T-cell (primary cell): Measurements from ENCODE around the gene RNF144A. TPM values are rescaled to one million over a fixed set of nuclear protein-coding genes. Genes with fewer than 3 reads are reported as not detected.
"Not testable (repeated sequence)": the region's sequence is repeated elsewhere in the genome, so short reads cannot be mapped to it uniquely, and the experiment has no call there.

Source experiments
- ATAC-seq, 4 experiments: fragments of 200-7000 bp in 3 of 4; fragments of 150-1000 bp in 1 of 4; cut with Tn5 transposase; replicated peaks in 1 of 4; 1 replicate in 3 of 4; 2 replicates in 1 of 4; pipeline ENCODE4 v1.10.0; 2021; ENCODE audit warnings: moderate library complexity in 3 of 4, mild to moderate bottlenecking in 2 of 4, moderate number of reproducible peaks in 1 of 4
- CTCF ChIA-PET, 2 donors: fragments of 300-600 bp; sonication (Branson Sonifier 250); formaldehyde crosslinking; loops; one replicate each; lab custom pipeline; 2022; ENCODE audit warnings: antibody characterized with exemption in 2 of 2; lab: Charles Lee
- POLR2A ChIA-PET, 2 donors: fragments of 300-600 bp; sonication (Branson Sonifier 250); formaldehyde crosslinking; loops; one replicate each; lab custom pipeline; 2022; ENCODE audit warnings: antibody characterized with exemption in 2 of 2; lab: Charles Lee
- DNase-seq, 35 experiments: peaks; one replicate each; pipeline versions ENCODE4 v3.0.0 to v3.0.0-alpha.2; 2013 to 2023
- H3K27ac ChIP-seq: one replicate; pipeline ENCODE4 v1.5.1; 2013; ENCODE audit warnings: low read length
- H3K27me3 ChIP-seq, 2 experiments: replicated peaks in 1 of 2; 1 replicate in 1 of 2; 2 replicates in 1 of 2; pipeline versions ENCODE4 v1.6.1 to v1.7.0; 2013; ENCODE audit warnings: low read length in 1 of 2, mixed read lengths in 1 of 2; ENCODE audit not compliant: control insufficient read depth in 2 of 2, insufficient read depth in 2 of 2; ENCODE audit errors: extremely low read depth in 1 of 2
- H3K36me3 ChIP-seq, 2 donors: 1 replicate in 1 of 2; 2 replicates in 1 of 2; pipeline versions ENCODE4 v1.6.1 to v1.7.0; 2013; ENCODE audit warnings: low read length in 1 of 2; ENCODE audit not compliant: control insufficient read depth in 2 of 2, insufficient read depth in 1 of 2; ENCODE audit errors: extremely low read depth in 1 of 2
- H3K4me1 ChIP-seq, 2 experiments: 1 replicate in 1 of 2; 2 replicates in 1 of 2; pipeline versions ENCODE4 v1.6.1 to v1.7.0; 2013; ENCODE audit warnings: low read length in 2 of 2, mixed read lengths in 1 of 2; ENCODE audit not compliant: insufficient read depth in 2 of 2, control insufficient read depth in 1 of 2; ENCODE audit errors: extremely low read depth in 1 of 2
- H3K4me3 ChIP-seq, 2 donors: 1 replicate in 1 of 2; 2 replicates in 1 of 2; pipeline versions ENCODE4 v1.5.1 to v1.7.0; 2013; ENCODE audit warnings: mild to moderate bottlenecking in 2 of 2, low read length in 1 of 2, moderate library complexity in 1 of 2; ENCODE audit not compliant: control insufficient read depth in 1 of 2; ENCODE audit errors: extremely low read depth in 1 of 2
- H3K9me3 ChIP-seq: 2 replicates; pipeline ENCODE4 v1.7.0; 2013
- H3K27ac Mint-ChIP-seq, 2 donors: one replicate each; pipeline ENCODE4 v1.8.0; 2020 to 2021; ENCODE audit warnings: mild to moderate bottlenecking in 2 of 2, mixed read lengths in 2 of 2
- H3K27me3 Mint-ChIP-seq, 2 donors: one replicate each; pipeline ENCODE4 v1.8.0; 2021 to 2022; ENCODE audit warnings: mixed read lengths in 2 of 2
- H3K36me3 Mint-ChIP-seq: one replicate; pipeline ENCODE4 v1.8.0; 2021; ENCODE audit warnings: mixed read lengths
- H3K4me1 Mint-ChIP-seq, 3 donors: one replicate each; pipeline ENCODE4 v1.8.0; 2020 to 2022; ENCODE audit warnings: mixed read lengths in 3 of 3, mild to moderate bottlenecking in 1 of 3
- H3K4me3 Mint-ChIP-seq, 3 donors: one replicate each; pipeline ENCODE4 v1.8.0; 2020 to 2022; ENCODE audit warnings: mild to moderate bottlenecking in 3 of 3, mixed read lengths in 3 of 3, moderate library complexity in 3 of 3
- H3K9me3 Mint-ChIP-seq, 3 donors: one replicate each; pipeline ENCODE4 v1.8.0; 2020 to 2022; ENCODE audit warnings: mixed read lengths in 3 of 3
- WGBS: methylation state at CpG from one replicate; pipeline ENCODE4 v1.1.5; 2013; ENCODE audit warnings: missing lambda C conversion rate; ENCODE audit not compliant: insufficient coverage; 5-methylcytosine and 5-hydroxymethylcytosine counted together
- total RNA-seq, 35 experiments: library from RNA in 6 of 35; stranded (reverse) in 6 of 35; fragments of 120-200 nt in 1 of 35; gene quantifications; one replicate each; pipeline versions ENCODE4 v1.2.1 to v1.2.4 and lab custom pipeline; 2013 to 2026

Gene RNF144A
- total RNA-seq, 5 donors from 2014 or later (not counting 1 experiment from before 2014, with no cell fraction given) = 46.3 to 93.1 (median 79.9) TPM

- not testable (repeated sequence) for DNase-seq, H3K27me3 Mint-ChIP-seq, H3K27me3 ChIP-seq, H3K9me3 ChIP-seq, ATAC-seq, H3K4me3 ChIP-seq, H3K27ac ChIP-seq, H3K36me3 ChIP-seq, H3K4me3 Mint-ChIP-seq
- WGBS = no CpG with 5 or more reads among the region's 2 CpGs
- Mint-ChIP-seq H3K27ac (peak overlapping the region in 1 of 2 donors; percentile 61), H3K36me3 (peaks cover 34% of the 10 kb centered on the region), H3K4me1 (peaks cover 26 to 45% (median 33%) of the 10 kb centered on the region in 3 donors), H3K9me3 (peaks cover 12 to 22% (median 14%) of the 10 kb centered on the region in 3 donors)
- ChIA-PET POLR2A (interaction anchor here in 1 of 2 donors (0.8 kb wide), 1 partner anchor 98 kb away, joined by 3 read pairs; no protein-coding TSS in a partner anchor), CTCF (interaction anchor here in 1 of 2 donors (0.6 to 0.7 kb wide), 2 partner anchors 10 to 123 kb away, joined by 4 read pairs; no protein-coding TSS in a partner anchor)
- peaks cover 9 to 21% of the 10 kb centered on the region in 2 experiments for H3K4me1 ChIP-seq
Observed at GRCh38 chr2:6902581-6902980, 14.6 kb upstream of the RNF144A start.

- Mint-ChIP-seq H3K36me3 (peaks cover 37% of the 10 kb centered on the region), H3K4me3 (no peak overlapping the region), H3K4me1 (peaks cover 57 to 66% (median 57%) of the 10 kb centered on the region in 3 donors), H3K27ac (no peak overlapping the region), H3K27me3 (no peaks in the 10 kb centered on the region), H3K9me3 (peaks cover 12 to 22% (median 14%) of the 10 kb centered on the region in 3 donors)
- ChIA-PET CTCF (interaction anchor here (0.5 to 2.9 kb wide), 12 partner anchors 8 to 192 kb away, joined by 3 to 16 read pairs (median 3); no protein-coding TSS in a partner anchor), POLR2A (interaction anchor here (0.7 to 1.0 kb wide), 2 partner anchors 27 to 93 kb away, joined by 4 to 5 read pairs; no protein-coding TSS in a partner anchor)
- WGBS = no CpG with 5 or more reads among the region's 1 CpG
- ATAC-seq = no peak
- Histone ChIP-seq H3K36me3 (no peaks in the 10 kb centered on the region), H3K4me1 (peaks cover 35 to 46% of the 10 kb centered on the region in 2 experiments), H3K4me3 (no peak overlapping the region), H3K27ac (no peak overlapping the region), H3K9me3 (no peaks in the 10 kb centered on the region), H3K27me3 (no peaks in the 10 kb centered on the region)
- no peak for DNase-seq
Observed at GRCh38 chr2:6905668-6906067, 11.5 kb upstream of the RNF144A start.

DNA sequence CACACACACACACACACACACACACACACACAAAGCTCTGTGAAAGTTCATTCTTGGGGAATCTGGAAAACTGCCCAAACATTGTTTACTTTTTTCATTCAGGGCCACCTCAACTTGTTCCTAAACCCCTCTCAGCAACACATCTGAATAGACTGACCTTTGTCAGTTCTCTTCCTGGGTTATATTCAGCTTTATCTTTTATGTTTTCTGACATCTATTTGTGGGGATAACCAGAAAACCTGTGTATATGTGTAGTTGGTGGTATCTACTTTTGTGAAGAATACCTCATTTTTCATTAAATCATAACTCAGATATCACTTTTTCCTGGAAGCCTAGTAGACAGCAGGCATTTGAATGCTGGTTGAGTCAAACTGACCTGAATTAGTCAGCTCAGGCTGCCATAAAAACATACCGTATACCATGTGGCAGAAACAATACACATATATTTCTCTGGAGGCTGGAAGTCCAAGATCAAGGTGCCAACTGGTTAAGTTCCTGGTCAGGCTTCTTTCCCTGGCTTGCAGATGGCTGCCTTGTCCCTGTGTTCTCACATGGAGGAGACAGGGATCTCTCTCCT lies 11.0 kb upstream of the RNF144A start:
- H3K4me1 Mint-ChIP-seq = peaks cover 63 to 72% (median 63%) of the 10 kb centered on the region in 3 donors
- POLR2A ChIA-PET = interaction anchor here in 1 of 2 donors (0.7 kb wide), 1 partner anchor 92 kb away, joined by 5 read pairs; no protein-coding TSS in a partner anchor
- H3K36me3 ChIP-seq = no peaks in the 10 kb centered on the region
- H3K4me3 Mint-ChIP-seq = peak overlapping the region in 1 of 3 donors; percentile 5
- WGBS = 56% methylated on average over 1 of the region's 1 CpG
- ATAC-seq (peak in 1 of 4 experiments; percentile 12), DNase-seq (no peak)
- H3K27ac Mint-ChIP-seq = peak overlapping the region; percentile 96 to 97
- no peaks in the 10 kb centered on the region for H3K27me3 Mint-ChIP-seq
- no peaks in the 10 kb centered on the region for H3K27me3 ChIP-seq
- H3K9me3 ChIP-seq = no peaks in the 10 kb centered on the region
- H3K9me3 Mint-ChIP-seq = peaks cover 12 to 22% (median 14%) of the 10 kb centered on the region in 3 donors
- peaks cover 40 to 52% of the 10 kb centered on the region in 2 experiments for H3K4me1 ChIP-seq
- CTCF ChIA-PET = interaction anchor here (0.5 to 2.9 kb wide), 11 partner anchors 9 to 191 kb away, joined by 3 to 16 read pairs (median 3); no protein-coding TSS in a partner anchor
- H3K27ac ChIP-seq = no peak overlapping the region
- H3K4me3 ChIP-seq = no peak overlapping the region
- H3K36me3 Mint-ChIP-seq = peaks cover 33% of the 10 kb centered on the region

DNA sequence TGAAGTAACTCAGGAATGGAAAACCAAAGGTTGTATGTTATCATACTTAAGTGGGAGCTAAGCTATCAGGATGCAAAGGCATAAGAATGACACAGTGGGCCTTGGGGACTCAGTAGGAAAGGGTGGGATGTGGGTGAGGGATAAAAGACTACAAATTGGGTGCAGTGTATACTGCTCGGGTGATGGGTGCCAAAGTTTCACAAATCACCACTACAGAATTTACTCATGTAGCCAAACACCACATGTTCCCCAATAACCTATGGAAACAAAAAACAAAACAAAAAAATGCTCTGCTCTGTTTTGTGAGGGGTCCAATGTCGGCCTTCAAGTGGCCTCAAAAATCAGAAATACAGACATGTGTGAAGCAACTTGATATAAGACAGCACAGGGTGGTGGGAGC lies 8.9 kb upstream of the RNF144A start:
- DNase-seq (no peak), ATAC-seq (no peak)
- Mint-ChIP-seq H3K27ac (peak overlapping the region; percentile 96 to 97), H3K9me3 (peaks cover 2 to 3% (median 3%) of the 10 kb centered on the region in 3 donors), H3K27me3 (no peaks in the 10 kb centered on the region), H3K4me3 (peak overlapping the region in 1 of 3 donors; percentile 33), H3K4me1 (peaks cover 73 to 83% (median 83%) of the 10 kb centered on the region in 3 donors), H3K36me3 (peaks cover 13% of the 10 kb centered on the region)
- Histone ChIP-seq H3K4me1 (peaks cover 61 to 71% of the 10 kb centered on the region in 2 experiments), H3K36me3 (no peaks in the 10 kb centered on the region), H3K9me3 (no peaks in the 10 kb centered on the region), H3K4me3 (no peak overlapping the region), H3K27ac (peak overlapping the region; percentile 71), H3K27me3 (no peaks in the 10 kb centered on the region)
- ChIA-PET POLR2A (no interaction called here), CTCF (interaction anchor here (1.3 to 2.9 kb wide), 3 partner anchors 8 to 11 kb away, joined by 3 to 16 read pairs (median 6); partner anchors contain the start of gene RNF144A (in 1 of the 2))
- WGBS = 100% methylated on average over 1 of the region's 2 CpGs

DNA sequence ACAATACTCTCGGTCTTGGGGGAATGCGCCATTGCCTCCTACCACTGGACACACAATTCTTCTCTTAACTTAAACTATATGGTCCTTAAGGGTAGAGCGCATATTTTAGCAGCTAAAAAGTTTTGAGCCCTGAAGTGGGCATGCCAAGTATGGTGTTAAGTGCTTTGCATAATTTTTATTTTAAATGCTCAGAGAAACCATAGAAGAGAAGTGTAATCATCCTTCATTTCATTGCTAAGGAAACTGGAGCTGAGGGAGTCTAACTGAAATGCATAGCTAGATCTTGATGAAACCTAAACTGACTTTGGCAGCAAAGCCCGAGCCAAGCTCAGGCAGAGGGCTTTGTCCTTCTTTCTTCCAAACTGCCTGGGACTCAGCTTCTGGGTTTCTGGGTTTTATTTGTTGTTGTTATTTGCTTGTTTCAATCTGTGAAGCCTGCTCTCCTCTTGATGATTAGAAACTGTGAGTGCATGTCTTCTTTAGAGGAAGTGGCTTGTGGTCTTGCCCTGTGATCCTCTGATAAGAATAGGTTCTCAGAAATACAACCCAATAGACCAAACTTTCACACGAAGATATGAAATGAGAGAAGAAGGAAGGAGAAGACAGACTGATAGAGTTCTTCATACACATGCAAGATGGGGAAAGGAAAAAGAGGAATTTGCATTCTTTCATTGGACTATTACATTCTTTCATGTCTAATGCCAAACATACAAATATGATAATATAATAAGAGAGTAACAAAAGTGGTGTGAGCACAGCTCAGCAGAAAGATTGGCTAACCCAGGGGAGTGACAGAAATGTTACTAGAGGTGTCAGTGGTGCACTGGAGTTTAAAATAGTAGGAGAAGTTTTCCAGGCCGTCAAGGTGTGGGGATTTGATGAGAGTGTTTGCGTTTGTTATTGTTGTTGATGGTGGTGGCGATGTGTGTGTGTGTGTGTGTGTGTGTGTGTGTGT lies 7.5 kb upstream of the RNF144A start:
- H3K27ac ChIP-seq = peak overlapping the region; percentile 71
- H3K4me3 ChIP-seq = peak overlapping the region; percentile 6 to 11
- H3K9me3 Mint-ChIP-seq = no peaks in the 10 kb centered on the region
- peaks cover 70 to 78% of the 10 kb centered on the region in 2 experiments for H3K4me1 ChIP-seq
- H3K36me3 Mint-ChIP-seq = peaks cover 9% of the 10 kb centered on the region
- peaks cover 85 to 93% (median 91%) of the 10 kb centered on the region in 3 donors for H3K4me1 Mint-ChIP-seq
- no peaks in the 10 kb centered on the region for H3K27me3 Mint-ChIP-seq
- H3K27ac Mint-ChIP-seq = peak overlapping the region; percentile 96 to 97
- H3K9me3 ChIP-seq = no peaks in the 10 kb centered on the region
- H3K4me3 Mint-ChIP-seq = peak overlapping the region; percentile 56 to 69 (median 65)
- ATAC-seq (peak; percentile 72 to 80 (median 77)), DNase-seq (peak in 24 of 35 experiments; percentile 9 to 81 (median 40))
- WGBS = 10% methylated on average over 4 of the region's 8 CpGs
- H3K27me3 ChIP-seq = no peaks in the 10 kb centered on the region
- CTCF ChIA-PET = interaction anchor here (0.6 to 2.6 kb wide), 6 partner anchors 10 to 105 kb away, joined by 3 to 12 read pairs (median 5); no protein-coding TSS in a partner anchor
- no peaks in the 10 kb centered on the region for H3K36me3 ChIP-seq
- POLR2A ChIA-PET = interaction anchor here (0.6 kb wide), 3 partner anchors 14 to 31 kb away, joined by 3 read pairs; no protein-coding TSS in a partner anchor
